ENCODE data around the gene NEAT1. TPM values are rescaled to one million over a fixed set of nuclear protein-coding genes. Genes with fewer than 3 reads are reported as not detected.

The NEAT1 gene
- total and polyA plus RNA-seq, 9 of the 15 experiments (the other 6 are each of a cell fraction or from before 2014, with no cell fraction given), result 20.1 to 389 (median 62.8) TPM

- no peak for TF ChIP-seq HOMEZ (CRISPR knock-in tag; IDR thresholded peaks at IDR 0.05)
- TF ChIP-seq GATA2 (CRISPR knock-in tag; IDR thresholded peaks at IDR 0.05), result no peak
- TF ChIP-seq ARID1B (IDR thresholded peaks at IDR 0.05), result peak; percentile 54; the same call in 1 of the 2 replicates
- no peak for TF ChIP-seq TBP (optimal IDR thresholded peaks at IDR 0.05; ENCODE audit: low read depth, low read length)
- TF ChIP-seq NCOR1 (IDR thresholded peaks at IDR 0.05), result no peak
- no peak for TF ChIP-seq NKRF (IDR thresholded peaks at IDR 0.05; ENCODE audit: borderline replicate concordance)
- no peak for TF ChIP-seq KHSRP (IDR thresholded peaks at IDR 0.05)
- 0 out of 2 replicates have a peak, but pooled peaks have one; percentile 50 for TF ChIP-seq SMARCA4 (IDR thresholded peaks at IDR 0.05)
- peak in 1 of 2 experiments; percentile 42; a peak in 1 of 4 replicates for TF ChIP-seq UBTF (IDR thresholded peaks at IDR 0.05; ENCODE audit: borderline replicate concordance in 1 of 2, low read depth in 2 of 2, low read length in 2 of 2)
- no peak for TF ChIP-seq FOXM1 (IDR thresholded peaks at IDR 0.05; ENCODE audit: low read depth)
- TF ChIP-seq FOXM1 (CRISPR knock-in tag; IDR thresholded peaks at IDR 0.05; ENCODE audit: low read depth), result no peak
- no peak for TF ChIP-seq CBX3 (IDR thresholded peaks at IDR 0.05; ENCODE audit: borderline replicate concordance in 1 of 2, low read length in 2 of 2)
- TF ChIP-seq HMGXB4 (CRISPR knock-in tag; IDR thresholded peaks at IDR 0.05), result no peak
- TF ChIP-seq HINFP (tag; conservative IDR thresholded peaks at IDR 0.05; ENCODE audit: low read depth), result no peak
- peak; percentile 94 for TF ChIP-seq SPI1 (IDR thresholded peaks at IDR 0.05; ENCODE audit: borderline replicate concordance, low read depth, low read length)
- peak; percentile 58; the same call in 1 of the 2 replicates for TF ChIP-seq CREM (IDR thresholded peaks at IDR 0.05; ENCODE audit: low read depth)
- TF ChIP-seq ZBTB43 (CRISPR knock-in tag; IDR thresholded peaks at IDR 0.05), result no peak
- TF ChIP-seq KAT2B (IDR thresholded peaks at IDR 0.05; ENCODE audit: low read depth, low read length), result no peak
Observed at GRCh38 chr11:65403607-65404121, 18.9 kb upstream of the NEAT1 start (continued).

All from K562 (cell line).